ENCODE measurements around the gene RHBDL2.
"Not testable (repeated sequence)": the region's sequence is repeated elsewhere in the genome, so short reads cannot be mapped to it uniquely, and the experiment has no call there.

RHBDL2 gene

GRCh38 chr1:38873027-38873969, 68.3 kb downstream of the RHBDL2 start, which contains the start of gene MYCBP:
Gene MYCBP (minus strand): TSS chr1:38873348. CDS start chr1:38873305, 43 bp downstream.
- DNase-seq, result peak; percentile 97

GRCh38 chr1:38872401-38873026, 69.1 kb downstream of the RHBDL2 start:
- peak; percentile 16 for DNase-seq

GRCh38 chr1:38870996-38871395, 70.6 kb downstream of the RHBDL2 start:
- no peak for DNase-seq

GRCh38 chr1:38867208-38867607, 74.4 kb downstream of the RHBDL2 start:
- DNase-seq, result no peak

GRCh38 chr1:38865112-38865715, 76.4 kb downstream of the RHBDL2 start:
- no peak for DNase-seq

- no peak for DNase-seq
These were observed 81.2 kb downstream of the RHBDL2 start for GRCh38 chr1:38860454-38860795.

GRCh38 chr1:38859561-38860453, 81.8 kb downstream of the RHBDL2 start, which contains the start of gene RRAGC:
Gene RRAGC (minus strand): TSS chr1:38859772. CDS start chr1:38859646, 126 bp downstream.
- DNase-seq, result peak; percentile 98

GRCh38 chr1:38858833-38859560, 82.6 kb downstream of the RHBDL2 start:
- peak; percentile 28 for DNase-seq

GRCh38 chr1:38852780-38853179, 88.8 kb downstream of the RHBDL2 start:
- no peak for DNase-seq

GRCh38 chr1:38848071-38848470, 93.6 kb downstream of the RHBDL2 start:
- no peak for DNase-seq

GRCh38 chr1:38846210-38846609, 95.4 kb downstream of the RHBDL2 start:
- no peak for DNase-seq

GRCh38 chr1:38845088-38845487, 96.5 kb downstream of the RHBDL2 start:
- not testable (repeated sequence) for DNase-seq

GRCh38 chr1:38840281-38840680, 101.3 kb downstream of the RHBDL2 start:
- DNase-seq, result no peak

- DNase-seq, result no peak
These were observed 102.3 kb downstream of the RHBDL2 start for GRCh38 chr1:38839363-38839762.

- not testable (repeated sequence) for DNase-seq
These were observed 105.3 kb downstream of the RHBDL2 start for GRCh38 chr1:38836316-38836715.

All from activated effector memory CD4-positive, alpha-beta T cell treated with Interleukin-2 at 50 U/mL for 16 hours (primary cell).